ENCODE results near the gene DNAH12. TPM values are rescaled to one million over a fixed set of nuclear protein-coding genes. Genes with fewer than 3 reads are reported as not detected.

DNAH12 gene
- total RNA-seq, 3 donors from 2014 or later: 0.15 to 0.33 (median 0.32) TPM

DNA sequence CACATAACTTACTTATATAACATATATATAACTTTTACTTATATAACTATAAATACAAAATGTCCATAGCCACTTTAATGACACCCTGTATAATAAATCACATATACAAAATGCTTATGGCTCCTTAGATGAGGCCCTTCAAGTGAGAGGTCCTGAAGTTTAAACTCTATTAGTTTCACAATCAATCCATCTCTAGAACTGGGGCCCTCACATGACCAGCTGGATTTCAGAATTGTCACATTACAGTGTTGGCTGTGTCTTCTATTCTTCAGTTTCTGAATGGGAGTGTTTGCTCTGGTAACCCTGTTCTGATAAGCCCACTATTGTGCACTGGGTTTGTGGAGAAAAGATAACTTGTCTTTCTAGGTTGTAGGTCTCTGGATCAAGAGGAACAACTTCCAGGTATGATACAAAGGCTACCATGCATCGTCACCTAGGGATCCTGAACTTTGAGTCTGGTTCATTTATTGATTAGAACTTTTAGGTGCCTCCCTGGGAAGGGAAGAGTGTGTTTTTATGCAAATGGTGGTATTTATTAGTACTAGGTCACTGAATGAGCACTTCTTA, 107.9 kb downstream of the DNAH12 start:
- DNase-seq (ENCODE audit: low spot score in 2 of 2): no peak
- TF ChIP-seq POLR2AphosphoS5 (IDR thresholded peaks at IDR 0.05) (no peak), POLR2A (IDR thresholded peaks at IDR 0.05) (no peak)
- TF ChIP-seq, protein P1, sequence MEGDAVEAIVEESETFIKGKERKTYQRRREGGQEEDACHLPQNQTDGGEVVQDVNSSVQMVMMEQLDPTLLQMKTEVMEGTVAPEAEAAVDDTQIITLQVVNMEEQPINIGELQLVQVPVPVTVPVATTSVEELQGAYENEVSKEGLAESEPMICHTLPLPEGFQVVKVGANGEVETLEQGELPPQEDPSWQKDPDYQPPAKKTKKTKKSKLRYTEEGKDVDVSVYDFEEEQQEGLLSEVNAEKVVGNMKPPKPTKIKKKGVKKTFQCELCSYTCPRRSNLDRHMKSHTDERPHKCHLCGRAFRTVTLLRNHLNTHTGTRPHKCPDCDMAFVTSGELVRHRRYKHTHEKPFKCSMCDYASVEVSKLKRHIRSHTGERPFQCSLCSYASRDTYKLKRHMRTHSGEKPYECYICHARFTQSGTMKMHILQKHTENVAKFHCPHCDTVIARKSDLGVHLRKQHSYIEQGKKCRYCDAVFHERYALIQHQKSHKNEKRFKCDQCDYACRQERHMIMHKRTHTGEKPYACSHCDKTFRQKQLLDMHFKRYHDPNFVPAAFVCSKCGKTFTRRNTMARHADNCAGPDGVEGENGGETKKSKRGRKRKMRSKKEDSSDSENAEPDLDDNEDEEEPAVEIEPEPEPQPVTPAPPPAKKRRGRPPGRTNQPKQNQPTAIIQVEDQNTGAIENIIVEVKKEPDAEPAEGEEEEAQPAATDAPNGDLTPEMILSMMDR (IDR thresholded peaks at IDR 0.05): no peak
- H3K27ac ChIP-seq: no peak overlapping the region
- intact Hi-C loops (cut with DNase I; ENCODE audit: low total_unique reads): no loop called here
- H3K9me3 ChIP-seq: no peaks in the 10 kb centered on the region
- H3K4me3 ChIP-seq: no peak overlapping the region
- H3K36me3 ChIP-seq: no peaks in the 10 kb centered on the region
- no peaks in the 10 kb centered on the region for H3K4me1 ChIP-seq
- H3K27me3 ChIP-seq: no peaks in the 10 kb centered on the region

DNA sequence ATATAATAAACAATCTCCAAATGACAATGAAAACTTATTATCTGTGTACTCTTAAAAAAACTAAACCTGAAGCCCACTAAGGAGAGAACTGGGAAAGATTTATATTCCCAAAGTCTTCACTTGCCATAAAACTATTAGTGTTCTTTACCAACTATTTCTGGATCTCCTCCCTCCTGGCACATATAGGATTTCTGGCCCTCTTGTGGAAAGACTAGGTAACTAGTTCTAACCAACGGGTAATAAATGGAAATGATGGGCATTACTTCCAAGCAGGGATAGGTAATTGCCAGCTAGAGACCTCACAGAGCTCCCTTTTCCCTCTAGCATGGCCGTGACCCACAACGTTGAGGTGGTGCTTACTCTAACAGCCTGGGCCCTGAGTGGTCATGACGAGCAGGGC, 110.1 kb downstream of the DNAH12 start:
- no peaks in the 10 kb centered on the region for H3K4me1 ChIP-seq
- intact Hi-C loops (cut with DNase I; ENCODE audit: low total_unique reads): no loop called here
- TF ChIP-seq POLR2AphosphoS5 (IDR thresholded peaks at IDR 0.05) (no peak), POLR2A (IDR thresholded peaks at IDR 0.05) (no peak)
- TF ChIP-seq, protein P1 (IDR thresholded peaks at IDR 0.05): peak in 1 of 3 donors; percentile 36
- H3K36me3 ChIP-seq: no peaks in the 10 kb centered on the region
- no peak overlapping the region for H3K4me3 ChIP-seq
- H3K27ac ChIP-seq: no peak overlapping the region
- H3K27me3 ChIP-seq: no peaks in the 10 kb centered on the region
- no peaks in the 10 kb centered on the region for H3K9me3 ChIP-seq
- DNase-seq (ENCODE audit: low spot score in 2 of 2): no peak

DNA sequence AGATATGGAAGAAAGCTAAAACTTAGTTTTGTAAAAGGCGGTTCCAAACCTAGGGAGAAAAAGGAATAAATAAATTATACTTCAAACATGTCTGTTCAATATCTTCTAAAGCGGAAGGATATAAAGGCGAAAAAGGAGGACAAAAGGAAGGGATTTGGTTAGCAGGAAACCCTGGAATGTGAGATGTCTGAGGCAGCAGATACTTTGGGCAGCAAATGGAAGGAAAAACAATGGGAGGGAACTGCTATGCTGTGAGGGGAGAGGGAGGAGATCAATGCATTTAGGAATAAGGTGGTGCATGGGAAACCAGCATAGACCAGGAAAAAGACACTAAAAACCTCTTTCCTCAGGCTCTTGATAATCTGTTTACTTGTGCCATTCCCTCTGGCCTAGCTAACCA, 120.8 kb downstream of the DNAH12 start:
- intact Hi-C loops (cut with DNase I; ENCODE audit: low total_unique reads): no loop called here
- no peak for DNase-seq (ENCODE audit: low spot score in 2 of 2)
- Histone ChIP-seq H3K27ac (no peak overlapping the region), H3K36me3 (no peaks in the 10 kb centered on the region), H3K9me3 (no peaks in the 10 kb centered on the region), H3K4me1 (no peaks in the 10 kb centered on the region), H3K4me3 (no peak overlapping the region), H3K27me3 (no peaks in the 10 kb centered on the region)
- TF ChIP-seq, protein P1 (IDR thresholded peaks at IDR 0.05): no peak
- TF ChIP-seq POLR2A (IDR thresholded peaks at IDR 0.05): no peak

DNA sequence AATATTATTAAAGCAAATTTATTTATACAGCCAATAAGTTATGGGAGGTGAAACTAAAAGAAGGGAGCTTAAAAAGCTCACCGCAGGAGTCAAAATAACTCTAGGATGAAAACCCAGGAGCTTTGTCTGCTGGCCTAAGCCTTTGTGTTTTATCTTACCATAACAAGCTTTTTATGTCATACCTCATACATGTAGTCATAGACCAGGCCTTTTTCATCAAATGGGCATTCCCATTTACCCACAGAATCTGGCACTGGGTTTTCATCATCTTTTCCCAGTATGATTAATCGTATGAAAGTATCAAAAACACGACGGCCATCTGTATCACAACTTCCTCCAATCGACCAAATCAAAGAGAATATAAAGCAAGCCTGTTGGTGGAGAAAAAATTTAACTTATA, 122.8 kb downstream of the DNAH12 start:
- Histone ChIP-seq H3K36me3 (no peaks in the 10 kb centered on the region), H3K9me3 (no peaks in the 10 kb centered on the region), H3K27ac (no peak overlapping the region), H3K4me1 (no peaks in the 10 kb centered on the region), H3K4me3 (no peak overlapping the region), H3K27me3 (no peaks in the 10 kb centered on the region)
- intact Hi-C loops (cut with DNase I; ENCODE audit: low total_unique reads): no loop called here
- DNase-seq (ENCODE audit: low spot score in 2 of 2): no peak
- no peak for TF ChIP-seq POLR2AphosphoS5 (IDR thresholded peaks at IDR 0.05)
- TF ChIP-seq, protein P1 (IDR thresholded peaks at IDR 0.05): no peak
- TF ChIP-seq POLR2A (IDR thresholded peaks at IDR 0.05): no peak

DNA sequence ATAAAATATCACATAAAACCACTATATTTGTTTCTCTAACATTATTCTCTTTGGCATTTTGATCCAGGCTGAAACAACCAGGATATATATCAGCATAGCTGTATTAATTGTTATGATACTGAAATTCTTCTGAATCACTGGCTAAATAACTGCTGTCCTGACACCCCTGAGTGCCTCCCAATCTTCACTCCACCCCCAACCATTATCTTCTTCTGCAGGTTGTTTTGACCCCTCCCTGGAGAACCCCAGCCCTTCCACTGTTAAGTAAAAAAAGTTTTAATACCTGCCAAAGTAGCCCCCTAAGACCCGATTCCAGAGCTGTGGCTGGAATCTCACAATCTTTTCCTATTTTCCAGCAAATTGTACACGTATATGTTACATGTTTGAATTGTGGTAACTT, 124.1 kb downstream of the DNAH12 start:
- DNase-seq (ENCODE audit: low spot score in 2 of 2): no peak
- H3K9me3 ChIP-seq: no peaks in the 10 kb centered on the region
- no peak overlapping the region for H3K27ac ChIP-seq
- TF ChIP-seq POLR2AphosphoS5 (IDR thresholded peaks at IDR 0.05) (no peak), POLR2A (IDR thresholded peaks at IDR 0.05) (no peak)
- TF ChIP-seq, protein P1 (IDR thresholded peaks at IDR 0.05): no peak
- H3K27me3 ChIP-seq: no peaks in the 10 kb centered on the region
- H3K4me1 ChIP-seq: no peaks in the 10 kb centered on the region
- no peaks in the 10 kb centered on the region for H3K36me3 ChIP-seq
- H3K4me3 ChIP-seq: no peak overlapping the region
- intact Hi-C loops (cut with DNase I; ENCODE audit: low total_unique reads): no loop called here
